Kidney (tissue), 14 donors: ENCODE data around the gene ADAT3. TPM values are rescaled to one million over a fixed set of nuclear protein-coding genes. Genes with fewer than 3 reads are reported as not detected.

Experiments
- DNase-seq, 5 donors: peaks; one replicate each; pipeline ENCODE4 v3.0.0-alpha.2; 2013 to 2020
- FAIRE-seq: peaks from 2 replicates; lab custom pipeline; 2012; peaks lifted over from hg19 to GRCh38; lab: Jason Lieb, UNC
- H3K27ac ChIP-seq, 2 donors: one replicate each; pipeline ENCODE4 v1.7.0; 2013; ENCODE audit warnings: low read depth in 2 of 2, low read length in 2 of 2, inconsistent platforms in 1 of 2
- H3K27me3 ChIP-seq: one replicate; pipeline ENCODE4 v1.7.1; 2013; ENCODE audit warnings: low read length, inconsistent platforms; ENCODE audit not compliant: control insufficient read depth, insufficient read depth
- H3K36me3 ChIP-seq, 3 donors: one replicate each; pipeline versions ENCODE4 v1.7.0 to v1.7.1; 2013; ENCODE audit warnings: low read length in 3 of 3, control low read depth in 1 of 3, inconsistent platforms in 1 of 3; ENCODE audit not compliant: insufficient read depth in 3 of 3, control insufficient read depth in 2 of 3
- H3K4me1 ChIP-seq, 3 donors: one replicate each; pipeline versions ENCODE4 v1.7.0 to v1.7.1; 2013; ENCODE audit warnings: low read length in 3 of 3, inconsistent platforms in 1 of 3, low read depth in 1 of 3; ENCODE audit not compliant: control insufficient read depth in 2 of 3, insufficient read depth in 2 of 3
- H3K4me3 ChIP-seq, 3 donors: one replicate each; pipeline versions ENCODE4 v1.7.0 to v1.8.1; 2013; ENCODE audit warnings: low read length in 3 of 3, control low read depth in 1 of 3, inconsistent platforms in 1 of 3
- H3K9ac ChIP-seq, 3 donors: one replicate each; pipeline versions ENCODE4 v1.7.0 to v1.7.1; 2013; ENCODE audit warnings: low read length in 3 of 3, control low read depth in 1 of 3, inconsistent platforms in 1 of 3
- H3K9me3 ChIP-seq, 3 donors: one replicate each; pipeline versions ENCODE4 v1.7.0 to v1.7.1; 2013; ENCODE audit warnings: low read length in 3 of 3, control low read depth in 1 of 3, inconsistent platforms in 1 of 3; ENCODE audit not compliant: control insufficient read depth in 2 of 3, insufficient read depth in 1 of 3
- CTCF ChIP-seq: IDR thresholded peaks from 3 replicates; pipeline ENCODE4 v1.5.1; 2012; ENCODE audit warnings: mild to moderate bottlenecking, moderate library complexity, borderline replicate concordance; ENCODE audit not compliant: insufficient read depth; ENCODE audit errors: extremely low read depth
- intact Hi-C: fragments of 100-400 bp; cut with DNase I; formaldehyde crosslinking; loops from one replicate; pipeline ENCODE4 v1.11.1; 2022
- polyA plus RNA-seq: library from polyadenylated mRNA; stranded (reverse); fragments of 350-450 nt; fragmentation: Illumina TruSeq; extraction: RNeasy Lipid Tissue Mini Kit (QIAGEN cat#74804); gene quantifications from one replicate; pipeline ENCODE4 v1.2.3, GENCODE V29; 2014; ENCODE audit warnings: low read depth, low replicate concordance; ENCODE audit not compliant: insufficient read depth
- total RNA-seq: library from RNA; stranded (reverse); fragmentation: NEBNext Ultra II Directional; extraction: Animal tissue kit (Norgen Biotek cat#: 25700); gene quantifications from one replicate; pipeline ENCODE4 v1.2.1, GENCODE V29; 2021
- donor health status: control.
- donor health status: control.
- donor health status: control.
- donor health status: control.
- donor health status: control.
- donor health status: DM: yes; HTN: yes; CAD: no.
- donor health status: Normal renal cell carcinoma (clear cell type).

ADAT3 gene
- total and polyA plus RNA-seq, 2 donors from 2014 or later, result 6.1 to 10.3 TPM

DNA sequence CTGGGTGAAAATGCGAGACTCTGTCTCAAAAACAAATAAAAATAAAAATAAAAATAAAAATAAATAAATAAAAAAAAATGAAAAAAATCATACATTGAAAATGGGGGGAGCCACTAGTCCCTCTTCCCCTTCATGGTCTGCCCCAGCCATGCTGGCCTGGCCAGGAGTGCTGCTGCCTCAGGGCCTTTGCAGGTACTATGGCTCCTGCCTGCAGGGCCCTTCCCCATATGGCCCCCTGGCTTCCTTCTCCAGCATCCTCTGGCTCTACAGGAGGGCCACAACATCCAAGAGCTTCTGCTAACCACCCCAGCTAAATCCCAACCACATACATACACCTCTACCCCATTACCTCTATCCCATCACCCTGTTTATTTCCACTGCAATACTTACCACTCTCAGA lies 15.3 kb upstream of the ADAT3 start:
- no peak for TF ChIP-seq CTCF
- FAIRE-seq, result no peak
- Histone ChIP-seq H3K9ac (no peak overlapping the region), H3K9me3 (no peaks in the 10 kb centered on the region), H3K27me3 (no peaks in the 10 kb centered on the region), H3K27ac (no peak overlapping the region), H3K4me3 (no peak overlapping the region), H3K4me1 (no peaks in the 10 kb centered on the region), H3K36me3 (no peaks in the 10 kb centered on the region)
- intact Hi-C loops, result no loop called here
- no peak for DNase-seq

GRCh38 chr19:1893791-1894190 lies 11.4 kb upstream of the ADAT3 start:
- no peak for FAIRE-seq

DNA sequence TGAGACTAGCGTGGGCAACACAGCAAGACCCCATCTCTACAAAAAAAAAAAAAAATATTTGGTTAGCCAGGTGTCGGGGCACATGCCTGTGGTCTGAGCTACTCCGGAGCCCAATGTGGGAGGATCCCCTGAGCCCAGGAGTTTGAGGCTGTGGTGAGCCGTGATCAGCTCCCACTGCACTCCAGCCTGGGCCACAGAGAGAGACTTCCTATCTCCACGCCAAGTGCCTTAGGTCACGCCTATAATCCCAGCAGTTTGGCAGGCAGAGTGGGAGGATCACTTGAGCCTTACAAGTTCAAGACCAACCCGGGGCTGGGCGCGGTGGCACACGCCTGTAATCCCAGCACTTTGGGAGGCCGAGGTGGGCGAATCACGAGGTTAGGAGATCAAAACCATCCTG lies 8.7 kb upstream of the ADAT3 start:
- FAIRE-seq (no peak), DNase-seq (no peak)
- Histone ChIP-seq H3K4me3 (no peak overlapping the region), H3K4me1 (no peaks in the 10 kb centered on the region), H3K27me3 (no peaks in the 10 kb centered on the region), H3K9me3 (no peaks in the 10 kb centered on the region), H3K27ac (no peak overlapping the region), H3K36me3 (no peaks in the 10 kb centered on the region), H3K9ac (no peak overlapping the region)
- intact Hi-C loops, result no loop called here
- TF ChIP-seq CTCF, result no peak

More at GRCh38 chr19:1893791-1894190, 11.4 kb upstream of the ADAT3 start:
- no peak for TF ChIP-seq CTCF
- intact Hi-C loops, result no loop called here
- DNase-seq, result no peak
- no peak overlapping the region for H3K27ac ChIP-seq
- no peak overlapping the region for H3K9ac ChIP-seq
- H3K4me1 ChIP-seq, result no peaks in the 10 kb centered on the region
- H3K4me3 ChIP-seq, result no peak overlapping the region
- no peaks in the 10 kb centered on the region for H3K9me3 ChIP-seq
- no peaks in the 10 kb centered on the region for H3K36me3 ChIP-seq
- no peaks in the 10 kb centered on the region for H3K27me3 ChIP-seq

DNA sequence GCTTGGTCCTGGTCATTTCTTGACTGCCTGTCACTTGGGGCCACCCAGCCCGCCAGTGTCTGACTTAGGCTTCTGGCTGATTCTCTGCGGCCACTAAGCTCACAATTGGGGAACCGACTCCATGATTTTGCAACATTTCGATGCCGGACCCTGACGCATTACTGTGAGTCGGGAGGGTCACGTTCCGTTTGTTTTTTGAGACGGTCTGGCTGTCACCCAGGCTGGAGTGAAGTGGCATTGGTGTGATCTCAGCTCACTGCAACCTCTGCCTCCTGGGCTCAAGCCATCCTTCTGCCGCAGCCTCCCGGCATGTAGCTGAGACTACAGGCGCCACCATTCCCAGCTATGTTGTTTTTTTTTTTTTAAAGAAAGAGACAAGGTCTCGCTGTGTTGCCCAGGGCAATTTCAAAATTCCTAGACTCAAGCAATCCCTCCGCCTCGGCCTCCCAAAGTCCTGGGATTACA lies 3.2 kb upstream of the ADAT3 start:
- H3K36me3 ChIP-seq, result no peaks in the 10 kb centered on the region
- no peaks in the 10 kb centered on the region for H3K9me3 ChIP-seq
- H3K27ac ChIP-seq, result no peak overlapping the region
- H3K27me3 ChIP-seq, result no peaks in the 10 kb centered on the region
- no peak for FAIRE-seq
- DNase-seq, result no peak
- peaks cover 0 to 7% (median 5%) of the 10 kb centered on the region in 3 donors for H3K4me1 ChIP-seq
- intact Hi-C loops, result no loop called here
- H3K9ac ChIP-seq, result no peak overlapping the region
- no peak for TF ChIP-seq CTCF
- no peak overlapping the region for H3K4me3 ChIP-seq
